ENCODE data around the gene RPS15.

The RPS15 gene

GRCh38 chr19:1396768-1397679, 41.2 kb upstream of the RPS15 start:
- peaks cover 12% of the 10 kb centered on the region for H3K36me3 ChIP-seq (ENCODE audit: control insufficient read depth, insufficient read depth, low read length)
- H3K27ac ChIP-seq (ENCODE audit: low read depth, low read length) = no peak overlapping the region
- H3K4me1 ChIP-seq (ENCODE audit: control insufficient read depth, insufficient read depth, low read length) = peaks cover 2% of the 10 kb centered on the region

GRCh38 chr19:1397838-1398237, 40.4 kb upstream of the RPS15 start:
- Histone ChIP-seq H3K4me3 (ENCODE audit: low read length) (no peak overlapping the region), H3K36me3 (ENCODE audit: control insufficient read depth, insufficient read depth, low read length) (peaks cover 9% of the 10 kb centered on the region), H3K27ac (ENCODE audit: low read depth, low read length) (no peak overlapping the region), H3K9ac (ENCODE audit: low read length) (no peak overlapping the region), H3K27me3 (ENCODE audit: control insufficient read depth, insufficient read depth, low read length) (peaks cover 12% of the 10 kb centered on the region), H3K4me1 (ENCODE audit: control insufficient read depth, insufficient read depth, low read length) (peaks cover 2% of the 10 kb centered on the region)

More at GRCh38 chr19:1396768-1397679, 41.2 kb upstream of the RPS15 start:
- Histone ChIP-seq H3K27me3 (ENCODE audit: control insufficient read depth, insufficient read depth, low read length) (peaks cover 5% of the 10 kb centered on the region), H3K9ac (ENCODE audit: low read length) (no peak overlapping the region), H3K4me3 (ENCODE audit: low read length) (no peak overlapping the region)

GRCh38 chr19:1399079-1399478, 39.1 kb upstream of the RPS15 start:
- Histone ChIP-seq H3K4me3 (ENCODE audit: low read length) (no peak overlapping the region), H3K4me1 (ENCODE audit: control insufficient read depth, insufficient read depth, low read length) (peaks cover 2% of the 10 kb centered on the region), H3K36me3 (ENCODE audit: control insufficient read depth, insufficient read depth, low read length) (no peaks in the 10 kb centered on the region), H3K27ac (ENCODE audit: low read depth, low read length) (no peak overlapping the region), H3K9ac (ENCODE audit: low read length) (no peak overlapping the region), H3K27me3 (ENCODE audit: control insufficient read depth, insufficient read depth, low read length) (peaks cover 15% of the 10 kb centered on the region)

- H3K27ac ChIP-seq (ENCODE audit: low read depth, low read length) = no peak overlapping the region
- H3K4me1 ChIP-seq (ENCODE audit: control insufficient read depth, insufficient read depth, low read length) = peaks cover 2% of the 10 kb centered on the region
- peaks cover 15% of the 10 kb centered on the region for H3K27me3 ChIP-seq (ENCODE audit: control insufficient read depth, insufficient read depth, low read length)
- H3K4me3 ChIP-seq (ENCODE audit: low read length) = no peak overlapping the region
- no peak overlapping the region for H3K9ac ChIP-seq (ENCODE audit: low read length)
- no peaks in the 10 kb centered on the region for H3K36me3 ChIP-seq (ENCODE audit: control insufficient read depth, insufficient read depth, low read length)
Observed at GRCh38 chr19:1399745-1400144, 38.5 kb upstream of the RPS15 start.

- Histone ChIP-seq H3K27ac (ENCODE audit: low read depth, low read length) (no peak overlapping the region), H3K4me1 (ENCODE audit: control insufficient read depth, insufficient read depth, low read length) (peaks cover 2% of the 10 kb centered on the region), H3K9ac (ENCODE audit: low read length) (no peak overlapping the region), H3K4me3 (ENCODE audit: low read length) (peak overlapping the region; percentile 67), H3K36me3 (ENCODE audit: control insufficient read depth, insufficient read depth, low read length) (no peaks in the 10 kb centered on the region), H3K27me3 (ENCODE audit: control insufficient read depth, insufficient read depth, low read length) (peaks cover 15% of the 10 kb centered on the region)
Observed at GRCh38 chr19:1400281-1401137, 37.7 kb upstream of the RPS15 start.

GRCh38 chr19:1401138-1401888, 36.9 kb upstream of the RPS15 start, which contains the start of gene GAMT:
TSS of gene GAMT (minus strand) at chr19:1401542. CDS start at chr19:1401476, 66 bp downstream.
- Histone ChIP-seq H3K27ac (ENCODE audit: low read depth, low read length) (no peak within 1 kb of the TSS), H3K36me3 (ENCODE audit: control insufficient read depth, insufficient read depth, low read length) (no peaks in the 10 kb centered on the region), H3K9ac (ENCODE audit: low read length) (no peak within 1 kb of the TSS), H3K4me3 (ENCODE audit: low read length) (peak within 1 kb of the TSS; percentile 67), H3K27me3 (ENCODE audit: control insufficient read depth, insufficient read depth, low read length) (peaks cover 15% of the 10 kb centered on the region), H3K4me1 (ENCODE audit: control insufficient read depth, insufficient read depth, low read length) (peaks cover 2% of the 10 kb centered on the region)

GRCh38 chr19:1401889-1402217, 36.3 kb upstream of the RPS15 start:
- peaks cover 2% of the 10 kb centered on the region for H3K4me1 ChIP-seq (ENCODE audit: control insufficient read depth, insufficient read depth, low read length)
- no peak overlapping the region for H3K4me3 ChIP-seq (ENCODE audit: low read length)
- H3K36me3 ChIP-seq (ENCODE audit: control insufficient read depth, insufficient read depth, low read length) = no peaks in the 10 kb centered on the region
- H3K27me3 ChIP-seq (ENCODE audit: control insufficient read depth, insufficient read depth, low read length) = peaks cover 15% of the 10 kb centered on the region
- H3K27ac ChIP-seq (ENCODE audit: low read depth, low read length) = no peak overlapping the region
- no peak overlapping the region for H3K9ac ChIP-seq (ENCODE audit: low read length)

GRCh38 chr19:1402411-1403070, 35.7 kb upstream of the RPS15 start:
- Histone ChIP-seq H3K36me3 (ENCODE audit: control insufficient read depth, insufficient read depth, low read length) (no peaks in the 10 kb centered on the region), H3K9ac (ENCODE audit: low read length) (no peak overlapping the region), H3K27me3 (ENCODE audit: control insufficient read depth, insufficient read depth, low read length) (peaks cover 15% of the 10 kb centered on the region), H3K4me3 (ENCODE audit: low read length) (no peak overlapping the region), H3K27ac (ENCODE audit: low read depth, low read length) (no peak overlapping the region), H3K4me1 (ENCODE audit: control insufficient read depth, insufficient read depth, low read length) (peaks cover 2% of the 10 kb centered on the region)

GRCh38 chr19:1406774-1407527, 31.2 kb upstream of the RPS15 start:
- Histone ChIP-seq H3K9ac (ENCODE audit: low read length) (no peak overlapping the region), H3K27ac (ENCODE audit: low read depth, low read length) (peak overlapping the region; percentile 83), H3K4me1 (ENCODE audit: control insufficient read depth, insufficient read depth, low read length) (peaks cover 21% of the 10 kb centered on the region), H3K27me3 (ENCODE audit: control insufficient read depth, insufficient read depth, low read length) (peaks cover 11% of the 10 kb centered on the region), H3K4me3 (ENCODE audit: low read length) (peak overlapping the region; percentile 75), H3K36me3 (ENCODE audit: control insufficient read depth, insufficient read depth, low read length) (peaks cover 2% of the 10 kb centered on the region)

GRCh38 chr19:1407528-1408299, 30.5 kb upstream of the RPS15 start, which contains the start of gene DAZAP1:
TSS of gene DAZAP1 (plus strand) at chr19:1407586. CDS start at chr19:1407774, 188 bp downstream.
- Histone ChIP-seq H3K36me3 (ENCODE audit: control insufficient read depth, insufficient read depth, low read length) (peaks cover 2% of the 10 kb centered on the region), H3K27ac (ENCODE audit: low read depth, low read length) (peak within 1 kb of the TSS; percentile 83), H3K4me1 (ENCODE audit: control insufficient read depth, insufficient read depth, low read length) (peaks cover 21% of the 10 kb centered on the region), H3K9ac (ENCODE audit: low read length) (peak within 1 kb of the TSS; percentile 62), H3K27me3 (ENCODE audit: control insufficient read depth, insufficient read depth, low read length) (peaks cover 3% of the 10 kb centered on the region), H3K4me3 (ENCODE audit: low read length) (peak within 1 kb of the TSS; percentile 75)

Measured in rectal smooth muscle tissue (tissue), 1 donor.